ENCODE measurements around the gene CLSTN3.

- no peak for TF ChIP-seq CTCF (IDR thresholded peaks at IDR 0.05; ENCODE audit: low read depth, low read length, poor library complexity, severe bottlenecking)
- no peak for TF ChIP-seq EZH2phosphoT487 (IDR thresholded peaks at IDR 0.05; ENCODE audit: borderline replicate concordance, low read length)
These were observed 36.3 kb upstream of the CLSTN3 start for GRCh38 chr12:7093892-7094291.
